ENCODE data around the gene SYNE1. TPM values are rescaled to one million over a fixed set of nuclear protein-coding genes. Genes with fewer than 3 reads are reported as not detected.

Gene SYNE1
- total RNA-seq, 4 donors from 2014 or later: 111 to 156 (median 124) TPM

GRCh38 chr6:152351110-152351509 is 286.1 kb downstream of the SYNE1 start:
- no peak for TF ChIP-seq POLR2A (IDR thresholded peaks at IDR 0.05)
- no peak for TF ChIP-seq CTCF (IDR thresholded peaks at IDR 0.05)
- WGBS, 2 donors: 82 to 87% methylated on average over 2 of the region's 2 CpGs
- intact Hi-C loops (cut with DNase I; ENCODE audit: low total_unique reads): no loop called here
- DNase-seq (ENCODE audit: low spot score in 2 of 2): no peak
- H3K4me3 ChIP-seq (ENCODE audit: low read depth, poor library complexity, severe bottlenecking): no peak overlapping the region

GRCh38 chr6:152348116-152348515 is 289.0 kb downstream of the SYNE1 start:
- no peak for DNase-seq (ENCODE audit: low spot score in 2 of 2)
- no peak for TF ChIP-seq CTCF (IDR thresholded peaks at IDR 0.05)
- no peak for TF ChIP-seq POLR2A (IDR thresholded peaks at IDR 0.05)
- H3K4me3 ChIP-seq (ENCODE audit: low read depth, poor library complexity, severe bottlenecking): no peak overlapping the region
- intact Hi-C loops (cut with DNase I; ENCODE audit: low total_unique reads): no loop called here
- 96 to 99% methylated on average over 6 of the region's 6 CpGs for WGBS, 2 donors

- TF ChIP-seq CTCF (IDR thresholded peaks at IDR 0.05): no peak
- WGBS, 2 donors: 95 to 98% methylated on average over 9 of the region's 9 CpGs
- no peak overlapping the region for H3K4me3 ChIP-seq (ENCODE audit: low read depth, poor library complexity, severe bottlenecking)
- intact Hi-C loops (cut with DNase I; ENCODE audit: low total_unique reads): no loop called here
- DNase-seq (ENCODE audit: low spot score in 2 of 2): no peak
Measured at GRCh38 chr6:152343735-152344360, 293.3 kb downstream of the SYNE1 start.

GRCh38 chr6:152341596-152341995 is 295.6 kb downstream of the SYNE1 start:
- 82 to 86% methylated on average over 5 of the region's 5 CpGs for WGBS, 2 donors
- H3K4me3 ChIP-seq (ENCODE audit: low read depth, poor library complexity, severe bottlenecking): no peak overlapping the region
- intact Hi-C loops (cut with DNase I; ENCODE audit: low total_unique reads): no loop called here
- DNase-seq (ENCODE audit: low spot score in 2 of 2): no peak
- TF ChIP-seq POLR2A (IDR thresholded peaks at IDR 0.05) (no peak), CTCF (IDR thresholded peaks at IDR 0.05) (no peak)

- 53 to 56% methylated on average over 10 of the region's 10 CpGs for whole genome bisulfite sequencing, 2 donors
- DNase-seq (ENCODE audit: low spot score in 2 of 2): peak in 1 of 2 donors; percentile 93
- TF ChIP-seq POLR2A (IDR thresholded peaks at IDR 0.05) (no peak), CTCF (IDR thresholded peaks at IDR 0.05) (peak in 1 of 3 donors; percentile 66)
- H3K4me3 ChIP-seq (ENCODE audit: low read depth, poor library complexity, severe bottlenecking): no peak overlapping the region
- intact Hi-C loops (cut with DNase I; ENCODE audit: low total_unique reads): no loop called here
Measured at GRCh38 chr6:152338335-152339125, 298.6 kb downstream of the SYNE1 start.
